AG04449 (cell line): ENCODE data around the gene CLDN9.

Source experiments
- CTCF ChIA-PET: fragments of 350-600 bp; formaldehyde crosslinking; extraction: SDS; loops from one replicate; lab custom pipeline; 2021; ENCODE audit warnings: antibody characterized with exemption; lab: Yijun Ruan, JAX
- POLR2A ChIA-PET: fragments of 400-600, 350-600 bp; formaldehyde crosslinking; extraction: SDS; loops from one replicate; lab custom pipeline; 2020; ENCODE audit warnings: antibody characterized with exemption, inconsistent platforms; lab: Yijun Ruan, JAX
- DNase-seq: peaks from one replicate; pipeline ENCODE4 v3.0.0-alpha.2; 2010; ENCODE audit warnings: low read depth, low spot score
- H3K4me3 ChIP-seq: 2 replicates; pipeline ENCODE4 v1.5.1; 2011; ENCODE audit warnings: low read depth, mild to moderate bottlenecking, control low read depth, low read length
- TF ChIP-seq, protein P1 (sequence below): IDR thresholded peaks from one replicate; pipeline ENCODE4 v1.5.1; 2011; ENCODE audit warnings: mild to moderate bottlenecking, moderate library complexity, low read length, control low read depth, inconsistent platforms; ENCODE audit not compliant: insufficient read depth; ENCODE audit errors: missing control alignments

The CLDN9 gene

DNA sequence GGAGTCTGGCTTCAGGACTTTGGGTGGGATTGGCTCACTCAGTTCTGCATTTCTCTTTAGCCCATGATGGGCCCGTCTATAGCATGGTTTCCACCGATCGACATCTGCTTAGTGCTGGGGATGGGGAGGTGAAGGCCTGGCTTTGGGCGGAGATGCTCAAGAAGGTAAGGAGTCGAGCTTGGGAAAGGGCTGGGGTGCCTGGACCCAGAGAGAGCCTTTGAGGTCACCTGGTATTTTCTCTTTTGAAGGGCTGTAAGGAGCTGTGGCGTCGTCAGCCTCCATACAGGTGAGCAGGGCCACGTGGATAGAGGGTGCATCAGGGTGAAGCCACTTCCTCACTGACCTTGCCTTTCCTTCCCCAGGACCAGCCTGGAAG is 13.3 kb downstream of the CLDN9 start:
- CTCF ChIA-PET: interaction anchor here (1.9 to 8.8 kb wide), 2 partner anchors 8 to 21 kb away, joined by 6 to 112 read pairs; no protein-coding TSS in a partner anchor
- DNase-seq: no peak
- H3K4me3 ChIP-seq: no peak overlapping the region
- POLR2A ChIA-PET: interaction anchor here (1.2 kb wide), 1 partner anchor 22 kb away, joined by 3 read pairs; no protein-coding TSS in a partner anchor
- TF ChIP-seq, protein P1, sequence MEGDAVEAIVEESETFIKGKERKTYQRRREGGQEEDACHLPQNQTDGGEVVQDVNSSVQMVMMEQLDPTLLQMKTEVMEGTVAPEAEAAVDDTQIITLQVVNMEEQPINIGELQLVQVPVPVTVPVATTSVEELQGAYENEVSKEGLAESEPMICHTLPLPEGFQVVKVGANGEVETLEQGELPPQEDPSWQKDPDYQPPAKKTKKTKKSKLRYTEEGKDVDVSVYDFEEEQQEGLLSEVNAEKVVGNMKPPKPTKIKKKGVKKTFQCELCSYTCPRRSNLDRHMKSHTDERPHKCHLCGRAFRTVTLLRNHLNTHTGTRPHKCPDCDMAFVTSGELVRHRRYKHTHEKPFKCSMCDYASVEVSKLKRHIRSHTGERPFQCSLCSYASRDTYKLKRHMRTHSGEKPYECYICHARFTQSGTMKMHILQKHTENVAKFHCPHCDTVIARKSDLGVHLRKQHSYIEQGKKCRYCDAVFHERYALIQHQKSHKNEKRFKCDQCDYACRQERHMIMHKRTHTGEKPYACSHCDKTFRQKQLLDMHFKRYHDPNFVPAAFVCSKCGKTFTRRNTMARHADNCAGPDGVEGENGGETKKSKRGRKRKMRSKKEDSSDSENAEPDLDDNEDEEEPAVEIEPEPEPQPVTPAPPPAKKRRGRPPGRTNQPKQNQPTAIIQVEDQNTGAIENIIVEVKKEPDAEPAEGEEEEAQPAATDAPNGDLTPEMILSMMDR: no peak

DNA sequence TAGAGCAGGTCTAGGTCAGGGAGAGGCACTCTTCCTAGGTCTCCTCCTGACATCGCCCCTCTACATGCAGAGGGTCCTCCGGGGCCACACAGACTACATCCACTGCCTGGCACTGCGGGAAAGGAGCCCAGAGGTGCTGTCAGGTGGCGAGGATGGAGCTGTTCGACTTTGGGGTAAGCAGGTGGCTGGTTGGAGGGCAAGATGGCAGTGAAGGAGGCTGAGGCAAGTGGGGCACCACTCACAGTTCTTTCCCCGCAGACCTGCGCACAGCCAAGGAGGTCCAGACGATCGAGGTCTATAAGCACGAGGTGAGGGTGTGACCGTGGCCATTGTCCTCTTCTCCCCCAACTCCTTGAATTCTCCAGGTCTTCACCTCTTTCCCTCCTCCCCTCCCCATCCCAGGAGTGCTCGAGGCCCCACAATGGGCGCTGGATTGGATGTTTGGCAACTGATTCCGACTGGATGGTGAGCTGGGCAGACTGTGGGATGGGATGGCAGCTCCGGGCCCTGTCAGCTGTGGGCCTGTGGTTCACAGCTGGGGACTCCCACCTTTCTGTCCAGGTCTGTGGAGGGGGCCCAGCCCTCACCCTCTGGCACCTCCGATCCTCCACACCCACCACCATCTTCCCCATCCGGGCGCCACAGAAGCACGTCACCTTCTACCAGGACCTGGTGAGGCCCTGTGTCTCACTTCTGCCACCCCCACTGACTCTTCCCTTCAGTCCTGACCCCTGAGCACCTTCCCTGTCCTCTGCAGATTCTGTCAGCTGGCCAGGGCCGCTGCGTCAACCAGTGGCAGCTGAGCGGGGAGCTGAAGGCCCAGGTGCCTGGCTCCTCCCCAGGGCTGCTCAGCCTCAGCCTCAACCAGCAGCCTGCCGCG is 14.1 kb downstream of the CLDN9 start:
- no peak overlapping the region for H3K4me3 ChIP-seq
- DNase-seq: no peak
- ChIA-PET CTCF (interaction anchor here (1.3 to 9.6 kb wide), 6 partner anchors 15 to 139 kb away, joined by 4 to 169 read pairs (median 58); partner anchors contain the start of genes BICDL2 and MMP25), POLR2A (interaction anchor here (0.6 to 1.3 kb wide), 3 partner anchors 16 to 871 kb away, joined by 3 to 4 read pairs (median 4); partner anchors contain the start of gene TRAF7)
- TF ChIP-seq, protein P1: no peak

DNA sequence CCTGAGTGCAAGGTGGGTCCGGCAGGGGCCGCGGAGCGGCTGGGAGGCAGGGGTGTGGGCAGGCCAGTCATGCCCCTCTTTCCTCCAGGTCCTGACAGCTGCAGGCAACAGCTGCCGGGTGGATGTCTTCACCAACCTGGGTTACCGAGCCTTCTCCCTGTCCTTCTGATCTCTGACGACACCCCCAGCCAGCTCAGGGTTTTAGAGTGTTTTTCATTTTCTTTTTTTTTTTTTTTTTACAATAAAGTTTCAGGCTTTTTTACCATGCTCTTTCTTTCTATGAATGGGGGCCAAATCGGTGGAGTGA is 14.7 kb downstream of the CLDN9 start:
- ChIA-PET CTCF (interaction anchor here (0.9 to 9.6 kb wide), 12 partner anchors 9 to 139 kb away, joined by 3 to 169 read pairs (median 4); partner anchors contain the start of genes BICDL2 and MMP25), POLR2A (interaction anchor here (0.6 to 1.3 kb wide), 4 partner anchors 16 to 872 kb away, joined by 3 to 4 read pairs (median 4); partner anchors contain the start of gene TRAF7)
- no peak overlapping the region for H3K4me3 ChIP-seq
- TF ChIP-seq, protein P1: no peak
- DNase-seq: no peak

DNA sequence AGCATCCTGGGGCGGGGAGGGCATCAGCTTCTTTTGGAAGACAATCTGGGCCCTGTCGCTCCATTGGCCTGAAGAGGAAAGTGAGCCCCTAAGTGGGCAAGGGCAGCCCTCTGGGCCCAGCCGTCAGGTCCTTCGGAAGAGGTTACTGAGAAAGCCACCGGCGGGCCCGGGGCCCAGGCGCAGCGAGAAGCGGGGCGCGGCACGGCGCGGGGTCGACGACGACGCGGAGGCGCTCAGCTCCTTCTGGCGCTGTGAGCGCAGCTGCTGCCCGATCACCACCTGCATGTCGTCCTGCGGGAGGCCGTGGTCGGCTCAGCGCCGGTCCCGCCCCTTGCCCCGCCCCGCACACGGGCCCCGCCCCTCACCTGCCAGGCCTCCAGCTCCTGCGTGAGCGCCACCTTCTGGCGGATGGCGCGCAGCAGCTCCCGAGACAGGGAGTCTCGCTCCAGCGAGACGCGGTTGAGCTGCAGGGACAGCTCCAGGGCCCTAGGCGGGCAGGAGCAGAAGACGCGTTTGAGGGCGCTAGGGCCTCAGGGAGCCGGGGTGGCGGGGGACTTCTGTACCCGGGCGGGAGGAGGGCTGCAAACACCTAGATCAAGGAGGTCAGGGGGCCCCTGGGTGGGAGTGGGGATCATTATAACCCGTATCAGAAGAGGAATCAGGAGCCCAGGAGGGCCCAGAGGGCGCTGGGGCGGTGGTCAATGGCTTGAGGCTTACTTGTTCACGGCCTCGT is 15.4 kb downstream of the CLDN9 start:
- ChIA-PET POLR2A (interaction anchor here (0.9 to 1.4 kb wide), 3 partner anchors 8 to 24 kb away, joined by 3 to 5 read pairs (median 4); partner anchors contain the start of gene TNFRSF12A), CTCF (interaction anchor here (0.6 to 9.6 kb wide), 19 partner anchors 7 to 496 kb away, joined by 3 to 169 read pairs (median 4); partner anchors contain the start of genes BICDL2, CLDN6, HCFC1R1 and MMP25)
- TF ChIP-seq, protein P1: peak; percentile 92
- DNase-seq: no peak
- no peak overlapping the region for H3K4me3 ChIP-seq

DNA sequence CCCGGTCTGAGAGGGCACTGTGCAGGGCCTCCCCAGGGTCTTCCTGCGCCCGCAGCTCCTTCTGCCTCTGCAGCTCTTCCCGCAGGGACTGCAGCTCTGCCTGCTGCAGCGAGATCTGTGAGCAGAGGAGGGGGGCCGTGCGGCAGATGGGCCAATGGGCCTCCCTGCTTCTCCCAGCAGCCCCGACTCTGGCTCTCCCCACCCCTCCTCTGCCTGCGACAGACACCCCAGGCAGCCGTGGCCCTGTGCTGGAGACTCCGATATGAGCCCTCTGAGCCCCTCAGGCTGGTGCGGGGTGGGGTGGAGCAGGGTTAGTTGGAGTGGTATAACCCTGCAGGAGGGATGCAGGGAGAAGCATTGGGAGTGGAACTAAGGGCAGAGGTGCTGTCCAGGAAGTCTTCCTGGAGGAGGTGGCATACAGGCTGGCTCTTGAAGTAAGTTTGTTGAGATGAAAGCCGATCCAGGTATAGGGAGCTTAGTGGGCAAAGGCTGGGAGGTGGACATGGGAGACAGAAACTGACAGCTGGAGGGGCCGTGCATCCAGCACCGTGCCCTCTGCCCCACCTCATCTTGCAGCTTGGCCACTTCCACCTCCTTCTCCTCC is 16.1 kb downstream of the CLDN9 start:
- ChIA-PET POLR2A (interaction anchor here (0.6 to 1.4 kb wide), 3 partner anchors 8 to 106 kb away, joined by 3 to 6 read pairs (median 5); partner anchors contain the start of genes TNFRSF12A and ZNF213), CTCF (interaction anchor here (0.7 to 9.6 kb wide), 17 partner anchors 8 to 206 kb away, joined by 3 to 169 read pairs (median 4); partner anchors contain the start of genes BICDL2, CLDN6, HCFC1R1 and MMP25)
- H3K4me3 ChIP-seq: no peak overlapping the region
- TF ChIP-seq, protein P1: no peak
- no peak for DNase-seq
